ENCODE measurements around the gene LCP2. TPM values are rescaled to one million over a fixed set of nuclear protein-coding genes. Genes with fewer than 3 reads are reported as not detected.

LCP2 gene
- total RNA-seq, 1 experiment from 2014 or later = not detected

DNA sequence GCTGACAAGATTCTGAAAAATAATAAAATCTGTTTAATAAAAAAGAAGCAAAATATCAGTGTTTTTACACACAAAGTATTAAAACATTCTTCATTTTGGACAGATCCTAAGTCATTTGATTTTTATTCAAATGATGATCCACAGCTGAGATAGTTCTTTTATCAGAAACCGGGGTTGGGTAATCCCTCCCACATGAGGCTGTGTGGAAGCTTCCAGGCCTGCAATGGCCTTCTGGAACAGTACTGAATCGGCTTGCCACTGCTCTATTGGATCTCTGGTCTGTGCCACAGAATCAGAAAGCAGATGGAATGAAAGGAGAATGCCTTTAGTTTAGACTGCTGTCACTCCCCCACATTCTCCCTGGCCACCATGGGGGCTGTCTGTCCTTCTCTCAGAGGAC lies 70.9 kb downstream of the LCP2 start:
- no peak overlapping the region for H2AFZ ChIP-seq (ENCODE audit: low read length)
- no TSS peak for BruUV-seq (replicated peaks)

DNA sequence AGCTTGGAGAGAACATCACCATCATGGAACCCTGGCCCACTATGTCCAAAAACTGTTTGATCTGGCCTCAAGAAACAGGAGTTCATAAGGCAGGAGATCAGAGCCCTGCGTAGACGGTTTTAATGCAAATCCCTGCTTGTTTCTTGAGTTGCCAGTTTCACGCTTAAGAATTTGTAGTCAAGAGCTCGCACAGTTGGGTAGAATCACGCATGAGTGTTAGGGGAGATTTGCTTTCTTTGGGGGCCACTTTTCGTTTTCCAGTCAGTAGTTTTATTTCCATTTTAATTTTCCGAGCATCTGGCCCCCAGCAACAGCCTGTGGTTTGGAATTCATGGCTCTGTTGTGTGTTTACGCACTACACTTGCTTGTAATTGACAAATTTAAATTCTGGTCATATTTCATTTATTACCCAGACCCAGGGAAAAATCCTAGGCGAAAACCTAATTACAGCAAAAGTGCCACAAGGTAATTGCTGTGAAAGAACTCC lies 71.4 kb downstream of the LCP2 start:
- ATAC-seq (no peak), DNase-seq (no peak)
- Histone ChIP-seq H3K27ac (ENCODE audit: low read length) (no peak overlapping the region), H3K79me2 (ENCODE audit: low read length) (no peaks in the 10 kb centered on the region), H3K36me3 (ENCODE audit: low read depth, low read length) (no peaks in the 10 kb centered on the region), H2AFZ (ENCODE audit: low read length) (no peak overlapping the region), H3F3A (ENCODE audit: low read length, unreplicated experiment) (no peaks in the 10 kb centered on the region), H4K20me1 (ENCODE audit: low read length) (no peaks in the 10 kb centered on the region), H3K9ac (ENCODE audit: low read length) (no peak overlapping the region), H3K9me3 (ENCODE audit: low read length) (no peaks in the 10 kb centered on the region), H3K9me2 (replicated peaks; ENCODE audit: low read length) (no peaks in the 10 kb centered on the region), H3K4me3 (ENCODE audit: low read length) (no peak overlapping the region), H3K4me2 (ENCODE audit: low read length) (no peak overlapping the region), H3K4me1 (ENCODE audit: insufficient read depth, low read length) (peaks cover 7% of the 10 kb centered on the region; the same call in 1 of the 2 replicates), H3K27me3 (ENCODE audit: low read length) (no peaks in the 10 kb centered on the region)
- no TSS peak for BruUV-seq (replicated peaks)
- POLR2A ChIA-PET (ENCODE audit: unreplicated experiment) = no interaction called here
- TF ChIP-seq, protein P1, sequence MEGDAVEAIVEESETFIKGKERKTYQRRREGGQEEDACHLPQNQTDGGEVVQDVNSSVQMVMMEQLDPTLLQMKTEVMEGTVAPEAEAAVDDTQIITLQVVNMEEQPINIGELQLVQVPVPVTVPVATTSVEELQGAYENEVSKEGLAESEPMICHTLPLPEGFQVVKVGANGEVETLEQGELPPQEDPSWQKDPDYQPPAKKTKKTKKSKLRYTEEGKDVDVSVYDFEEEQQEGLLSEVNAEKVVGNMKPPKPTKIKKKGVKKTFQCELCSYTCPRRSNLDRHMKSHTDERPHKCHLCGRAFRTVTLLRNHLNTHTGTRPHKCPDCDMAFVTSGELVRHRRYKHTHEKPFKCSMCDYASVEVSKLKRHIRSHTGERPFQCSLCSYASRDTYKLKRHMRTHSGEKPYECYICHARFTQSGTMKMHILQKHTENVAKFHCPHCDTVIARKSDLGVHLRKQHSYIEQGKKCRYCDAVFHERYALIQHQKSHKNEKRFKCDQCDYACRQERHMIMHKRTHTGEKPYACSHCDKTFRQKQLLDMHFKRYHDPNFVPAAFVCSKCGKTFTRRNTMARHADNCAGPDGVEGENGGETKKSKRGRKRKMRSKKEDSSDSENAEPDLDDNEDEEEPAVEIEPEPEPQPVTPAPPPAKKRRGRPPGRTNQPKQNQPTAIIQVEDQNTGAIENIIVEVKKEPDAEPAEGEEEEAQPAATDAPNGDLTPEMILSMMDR (conservative IDR thresholded peaks at IDR 0.05; ENCODE audit: low read depth, low read length) = no peak
- no peak for TF ChIP-seq EZH2 (IDR thresholded peaks at IDR 0.05; ENCODE audit: low read length, unreplicated experiment)
- no peak for TF ChIP-seq EZH2phosphoT487 (IDR thresholded peaks at IDR 0.05; ENCODE audit: borderline replicate concordance, low read length)
- intact Hi-C loops (cut with micrococcal nuclease) = loop anchor here (1.0 to 5.0 kb wide), 2 partner anchors 194 to 396 kb away; no protein-coding TSS in a partner anchor
- CTCF ChIA-PET = interaction anchor here (0.5 to 1.4 kb wide), 5 partner anchors 15 to 390 kb away, joined by 3 read pairs; no protein-coding TSS in a partner anchor

More for the DNA sequence above, 70.9 kb downstream of the LCP2 start:
- Histone ChIP-seq H3K27me3 (ENCODE audit: low read length) (no peaks in the 10 kb centered on the region), H3K4me3 (ENCODE audit: low read length) (no peak overlapping the region), H3F3A (ENCODE audit: low read length, unreplicated experiment) (no peaks in the 10 kb centered on the region), H3K4me1 (ENCODE audit: insufficient read depth, low read length) (peaks cover 7% of the 10 kb centered on the region; the same call in 1 of the 2 replicates), H3K9ac (ENCODE audit: low read length) (no peak overlapping the region), H3K36me3 (ENCODE audit: low read depth, low read length) (no peaks in the 10 kb centered on the region), H3K79me2 (ENCODE audit: low read length) (no peaks in the 10 kb centered on the region), H3K4me2 (ENCODE audit: low read length) (no peak overlapping the region), H3K9me2 (replicated peaks; ENCODE audit: low read length) (no peaks in the 10 kb centered on the region), H3K9me3 (ENCODE audit: low read length) (no peaks in the 10 kb centered on the region), H3K27ac (ENCODE audit: low read length) (no peak overlapping the region), H4K20me1 (ENCODE audit: low read length) (no peaks in the 10 kb centered on the region)
- POLR2A ChIA-PET (ENCODE audit: unreplicated experiment) = no interaction called here
- DNase-seq (no peak), ATAC-seq (no peak)
- TF ChIP-seq EZH2phosphoT487 (IDR thresholded peaks at IDR 0.05; ENCODE audit: borderline replicate concordance, low read length) (no peak), EZH2 (IDR thresholded peaks at IDR 0.05; ENCODE audit: low read length, unreplicated experiment) (no peak)
- TF ChIP-seq, protein P1 (conservative IDR thresholded peaks at IDR 0.05; ENCODE audit: low read depth, low read length) = no peak
- CTCF ChIA-PET = interaction anchor here (0.5 to 0.8 kb wide), 2 partner anchors 35 to 193 kb away, joined by 3 read pairs; no protein-coding TSS in a partner anchor
- intact Hi-C loops (cut with micrococcal nuclease) = loop anchor here (1.0 to 5.0 kb wide), 2 partner anchors 194 to 396 kb away; no protein-coding TSS in a partner anchor
